GF-D8 (cell line): ENCODE measurements around the gene TGM6.
"Not testable (repeated sequence)": the region's sequence is repeated elsewhere in the genome, so short reads cannot be mapped to it uniquely, and the experiment has no call there.

Experiments
- DNase-seq: peaks from one replicate; lab custom pipeline; 2025; lab: John Stamatoyannopoulos, UW

TGM6 gene

DNA sequence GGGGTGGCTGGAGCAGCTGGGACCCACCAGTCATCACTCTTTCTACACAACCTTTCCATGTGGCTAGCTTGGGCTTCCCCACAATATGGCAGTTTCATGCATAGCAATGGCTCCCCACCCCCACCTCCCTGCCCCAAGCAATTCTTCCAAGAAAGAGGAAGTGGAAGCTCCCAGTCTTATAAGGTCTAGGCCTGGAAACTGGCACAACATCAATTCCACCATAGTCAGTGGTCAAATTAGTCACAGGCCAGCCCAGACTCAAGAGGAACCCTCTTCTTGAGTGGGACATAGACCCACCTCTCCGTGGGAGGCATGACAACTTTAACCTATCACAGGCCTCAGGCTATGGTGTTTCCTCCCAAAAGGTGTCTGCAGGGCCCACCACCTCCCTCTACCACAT, 17.7 kb downstream of the TGM6 start:
- no peak for DNase-seq

DNA sequence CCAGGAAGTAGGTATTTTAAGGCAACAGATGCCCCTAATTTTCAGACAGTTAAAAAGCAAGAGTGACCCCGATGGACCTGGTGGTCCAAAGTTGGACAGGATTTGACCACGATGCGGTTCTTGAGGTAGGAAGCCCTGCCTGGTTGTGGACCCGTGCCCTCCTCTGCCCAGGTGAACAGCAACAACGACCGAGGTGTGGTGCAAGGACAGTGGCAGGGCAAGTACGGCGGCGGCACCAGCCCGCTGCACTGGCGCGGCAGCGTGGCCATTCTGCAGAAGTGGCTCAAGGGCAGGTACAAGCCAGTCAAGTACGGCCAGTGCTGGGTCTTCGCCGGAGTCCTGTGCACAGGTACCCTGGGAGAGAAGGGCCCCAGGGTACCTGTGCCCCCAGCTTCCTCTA, 18.7 kb downstream of the TGM6 start:
- no peak for DNase-seq

- DNase-seq: no peak
These were observed 19.6 kb downstream of the TGM6 start for GRCh38 chr20:2400290-2400689.

- no peak for DNase-seq
These were observed 20.8 kb downstream of the TGM6 start for GRCh38 chr20:2401527-2401926.

DNA sequence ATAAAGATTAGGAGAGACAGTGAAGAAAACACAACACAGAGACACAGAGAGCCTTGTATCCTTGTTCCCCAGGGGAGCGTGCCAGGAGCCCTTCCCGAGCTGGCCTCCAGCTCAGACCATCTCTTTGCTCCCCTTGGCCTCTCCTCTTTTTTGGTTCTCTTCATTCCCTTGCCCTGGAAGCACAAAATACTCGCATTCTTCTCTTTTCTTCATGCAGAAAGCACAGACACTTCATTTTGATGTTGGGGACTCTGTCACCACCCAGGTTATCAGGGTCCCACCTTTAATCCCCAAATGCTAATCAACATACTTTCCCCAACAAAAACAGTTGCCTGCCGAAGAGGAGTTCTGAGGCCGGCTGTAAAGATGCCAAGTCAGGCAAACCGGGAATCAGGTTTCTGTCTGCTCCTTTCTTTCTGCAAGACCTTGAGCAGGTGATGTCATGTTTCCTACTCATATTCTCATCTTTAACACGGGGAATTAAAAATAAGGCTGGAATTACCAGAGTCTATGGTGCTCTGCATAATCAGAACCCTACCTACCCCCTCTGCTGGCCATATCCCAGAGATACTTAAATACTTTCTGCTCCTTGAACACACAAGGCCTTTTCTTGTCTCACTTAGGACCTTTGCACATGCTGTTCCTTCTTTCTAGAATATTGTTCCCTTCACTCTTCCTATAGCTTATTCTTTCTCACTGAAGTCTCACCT, 21.7 kb downstream of the TGM6 start:
- DNase-seq: no peak

- no peak for DNase-seq
These were observed 22.8 kb downstream of the TGM6 start for GRCh38 chr20:2403291-2404052.

- no peak for DNase-seq
These were observed 25.0 kb downstream of the TGM6 start for GRCh38 chr20:2405693-2406065.

GRCh38 chr20:2407355-2407754, 26.7 kb downstream of the TGM6 start:
- DNase-seq: not testable (repeated sequence)

GRCh38 chr20:2408111-2408510, 27.4 kb downstream of the TGM6 start:
- DNase-seq: no peak

DNA sequence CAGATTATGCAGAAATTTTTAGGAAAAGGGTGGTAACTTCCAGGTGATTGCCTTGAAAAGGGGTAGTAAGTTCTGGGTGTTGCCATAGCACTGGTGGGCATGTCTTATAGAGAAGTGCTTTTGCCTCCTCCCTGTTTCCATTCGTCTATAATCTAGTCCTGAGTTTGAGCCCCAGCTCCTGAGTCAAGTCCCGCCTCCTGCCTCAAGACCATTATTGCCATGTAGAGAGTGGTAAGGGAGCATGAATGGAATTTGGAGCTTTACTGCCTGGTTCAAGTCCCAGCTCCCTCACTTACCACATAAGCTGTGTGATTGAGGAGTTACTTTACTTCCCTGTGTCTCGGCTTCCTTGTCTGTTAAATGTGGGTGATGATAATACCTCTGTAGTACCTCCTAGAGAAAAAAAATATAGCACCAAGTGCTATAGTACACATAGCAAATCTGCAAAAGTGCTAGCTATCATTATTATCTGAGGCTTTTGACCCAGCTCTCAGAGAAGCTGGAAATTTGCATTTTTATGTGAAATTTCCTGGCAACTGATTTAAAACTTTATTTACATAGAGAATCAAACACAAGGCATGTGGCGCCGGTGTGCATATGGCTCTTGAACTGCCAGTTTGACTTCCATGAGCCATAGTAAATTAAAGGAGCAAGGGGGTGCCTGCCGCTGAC, 36.0 kb downstream of the TGM6 start:
- DNase-seq: no peak

- DNase-seq: no peak
These were observed 36.5 kb downstream of the TGM6 start for GRCh38 chr20:2417213-2417541.

- DNase-seq: no peak
These were observed 37.7 kb downstream of the TGM6 start for GRCh38 chr20:2418388-2418787.

DNA sequence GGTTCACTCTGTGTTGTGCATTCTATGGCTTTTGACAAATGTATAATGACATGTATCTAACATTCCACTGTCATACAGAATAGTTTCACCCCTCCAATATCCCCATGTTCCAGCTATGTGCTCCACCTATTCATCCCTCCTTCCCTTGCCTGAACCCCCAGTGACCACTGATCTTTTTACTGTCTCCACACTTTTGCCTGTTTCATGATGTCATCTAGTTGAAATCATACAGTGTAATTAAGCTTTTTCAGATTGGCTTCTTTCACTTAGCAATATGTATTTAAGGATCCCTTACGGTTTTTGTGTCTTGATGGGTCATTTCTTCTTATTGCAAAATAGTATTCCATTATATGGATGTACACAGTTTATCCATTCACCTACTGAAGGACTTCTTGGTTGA, 39.8 kb downstream of the TGM6 start:
- DNase-seq: no peak

DNA sequence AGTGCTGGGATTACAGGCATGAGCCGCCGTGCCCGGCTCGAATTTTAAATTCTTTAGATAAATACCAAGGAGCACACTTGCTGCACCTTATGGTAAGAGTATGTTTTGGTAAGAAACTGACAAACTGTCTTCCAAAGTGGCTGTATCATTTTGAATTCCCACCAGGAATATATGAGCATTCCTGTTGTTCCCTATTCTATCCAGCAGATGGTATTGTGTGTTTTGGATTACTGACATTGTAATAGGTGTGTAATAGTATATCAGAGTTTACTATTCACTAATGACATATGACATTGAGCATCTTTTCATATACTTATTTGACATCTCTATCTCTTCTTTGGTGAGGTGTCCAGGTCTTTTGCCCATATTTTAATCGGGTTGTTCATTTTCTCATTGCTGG, 40.5 kb downstream of the TGM6 start:
- no peak for DNase-seq

- DNase-seq: no peak
These were observed 48.4 kb downstream of the TGM6 start for GRCh38 chr20:2429051-2429450.

- DNase-seq: no peak
These were observed 49.8 kb downstream of the TGM6 start for GRCh38 chr20:2430538-2430937.

DNA sequence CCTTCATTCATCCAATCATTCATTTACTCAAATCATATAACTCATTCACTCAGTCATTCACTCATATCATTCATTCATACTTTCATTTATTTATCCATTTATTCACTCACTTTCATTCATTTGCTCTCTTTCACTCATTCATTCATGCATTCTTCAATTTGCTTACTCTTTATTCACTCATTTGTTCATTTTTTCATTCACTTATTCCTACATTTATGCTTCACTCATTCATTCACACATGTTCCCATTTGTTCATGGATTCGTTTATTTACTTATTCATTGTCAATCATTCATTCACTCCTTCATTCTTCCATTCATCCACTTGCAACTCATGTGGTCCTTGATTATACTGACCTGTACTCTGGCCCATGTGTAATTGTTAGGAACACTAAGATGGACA, 50.5 kb downstream of the TGM6 start:
- DNase-seq: no peak

GRCh38 chr20:2446845-2447244, 66.1 kb downstream of the TGM6 start:
- DNase-seq: no peak

DNA sequence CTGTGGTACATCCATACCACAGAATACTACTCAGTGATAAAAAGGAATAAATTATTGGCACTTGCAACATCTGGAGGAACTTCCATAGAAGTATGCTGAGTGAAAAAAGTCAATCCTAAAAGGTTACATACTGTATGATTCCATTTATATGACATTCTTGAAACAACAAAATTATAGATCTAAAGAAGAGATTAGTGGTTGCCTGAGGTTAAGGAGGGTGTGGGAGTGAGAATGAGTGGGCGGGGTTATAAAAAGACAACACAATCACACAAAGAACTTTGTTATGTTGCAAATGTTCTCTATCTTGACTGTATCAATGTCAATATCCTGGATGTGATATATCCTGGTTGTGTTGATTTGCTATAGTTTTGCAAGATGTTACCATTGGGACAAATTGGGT, 68.7 kb downstream of the TGM6 start:
- DNase-seq: no peak

DNA sequence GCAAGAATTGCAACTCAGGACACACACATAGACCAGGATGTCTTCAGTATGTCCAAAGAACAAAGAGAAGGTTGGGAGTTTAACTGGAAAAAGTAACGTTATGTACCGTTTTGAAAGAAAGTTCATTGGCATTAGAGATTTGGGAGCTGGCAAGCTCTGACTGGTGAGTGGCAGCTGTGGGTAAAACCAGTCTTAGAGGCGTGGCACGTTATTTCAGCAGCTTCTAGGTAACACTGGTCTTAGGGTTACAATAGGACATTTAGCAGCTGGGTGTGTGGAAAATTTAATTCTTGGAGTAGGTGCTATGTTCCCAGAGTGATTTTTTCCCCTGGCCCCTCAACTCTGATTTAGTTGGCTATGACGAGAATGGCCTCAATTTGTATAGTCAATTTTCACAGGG, 70.7 kb downstream of the TGM6 start:
- DNase-seq: no peak

- DNase-seq: no peak
These were observed 71.4 kb downstream of the TGM6 start for GRCh38 chr20:2451939-2452732.

- DNase-seq: no peak
These were observed 73.1 kb downstream of the TGM6 start for GRCh38 chr20:2453792-2454191.
